Smooth muscle cell (in vitro differentiated cells): Measurements from ENCODE around the gene SLC7A6. TPM values are rescaled to one million over a fixed set of nuclear protein-coding genes. Genes with fewer than 3 reads are reported as not detected.

Experiments
- DNase-seq: peaks from one replicate; lab custom pipeline; 2025; ENCODE audit not compliant: unreplicated experiment; lab: John Stamatoyannopoulos, UW
- H2AFZ ChIP-seq: fragments of 200-600 bp; sonication (generic); 2 replicates; pipeline ENCODE4 v1.6.0; 2016; ENCODE audit warnings: antibody characterized with exemption, low read depth, mild to moderate bottlenecking
- H3F3A ChIP-seq: fragments of 200-600 bp; sonication (generic); 2 replicates; pipeline ENCODE4 v1.6.0; 2017; ENCODE audit warnings: antibody characterized with exemption, low read depth
- H3K27ac ChIP-seq: fragments of 200-600 bp; sonication (generic); 2 replicates; pipeline ENCODE4 v1.5.1; 2016; ENCODE audit warnings: low read depth, mild to moderate bottlenecking
- H3K27me3 ChIP-seq: fragments of 200-600 bp; sonication (generic); 2 replicates; pipeline ENCODE4 v1.6.1; 2016; ENCODE audit warnings: low read depth, mild to moderate bottlenecking
- H3K36me3 ChIP-seq: fragments of 200-600 bp; sonication (generic); 2 replicates; pipeline ENCODE4 v1.5.1; 2016; ENCODE audit warnings: low read depth
- H3K4me1 ChIP-seq: fragments of 200-600 bp; sonication (generic); 2 replicates; pipeline ENCODE4 v1.5.1; 2016; ENCODE audit warnings: low read depth
- H3K4me2 ChIP-seq: fragments of 200-600 bp; sonication (generic); 2 replicates; pipeline ENCODE4 v1.6.0; 2016; ENCODE audit warnings: mild to moderate bottlenecking
- H3K4me3 ChIP-seq: fragments of 200-600 bp; sonication (generic); 2 replicates; pipeline ENCODE4 v1.5.1; 2016; ENCODE audit warnings: mild to moderate bottlenecking
- H3K79me2 ChIP-seq: fragments of 200-600 bp; sonication (generic); 2 replicates; pipeline ENCODE4 v1.6.0; 2016; ENCODE audit warnings: low read depth, mild to moderate bottlenecking
- H3K9ac ChIP-seq: fragments of 200-600 bp; sonication (generic); 2 replicates; pipeline ENCODE4 v1.6.0; 2016; ENCODE audit warnings: low read depth
- H3K9me3 ChIP-seq: fragments of 200-600 bp; sonication (generic); replicated peaks from 2 replicates; pipeline ENCODE4 v1.5.1; 2016; ENCODE audit warnings: low read depth
- H4K20me1 ChIP-seq: fragments of 200-600 bp; sonication (generic); 2 replicates; pipeline ENCODE4 v1.6.0; 2016; ENCODE audit warnings: low read depth
- WGBS: methylation state at CpG from one replicate; pipeline ENCODE4 v1.1.7; 2016; ENCODE audit warnings: low lambda C conversion rate; 5-methylcytosine and 5-hydroxymethylcytosine counted together
- polyA plus RNA-seq: library from polyadenylated mRNA; unstranded; fragments of >200 nt; fragmentation: Nextera tagmentation; extraction: Ambion mirVana; gene quantifications from 2 replicates; pipeline ENCODE4 v1.2.1, GENCODE V29; 2016
- total RNA-seq: library from RNA; depleted of rRNA; stranded (reverse); fragments of >200 nt; gene quantifications from 2 replicates; pipeline ENCODE4 v1.2.3, GENCODE V29; 2014
- TF ChIP-seq, protein P1 (sequence below): fragments of 200-600 bp; sonication (generic); IDR thresholded peaks from 2 replicates; pipeline ENCODE4 v1.5.1; 2017; ENCODE audit warnings: borderline replicate concordance, mild to moderate bottlenecking, antibody characterized with exemption; ENCODE audit not compliant: insufficient read depth, poor library complexity, severe bottlenecking

SLC7A6 gene
- total and polyA plus RNA-seq, 2 experiments from 2014 or later: 11.4 to 16.5 TPM

DNA sequence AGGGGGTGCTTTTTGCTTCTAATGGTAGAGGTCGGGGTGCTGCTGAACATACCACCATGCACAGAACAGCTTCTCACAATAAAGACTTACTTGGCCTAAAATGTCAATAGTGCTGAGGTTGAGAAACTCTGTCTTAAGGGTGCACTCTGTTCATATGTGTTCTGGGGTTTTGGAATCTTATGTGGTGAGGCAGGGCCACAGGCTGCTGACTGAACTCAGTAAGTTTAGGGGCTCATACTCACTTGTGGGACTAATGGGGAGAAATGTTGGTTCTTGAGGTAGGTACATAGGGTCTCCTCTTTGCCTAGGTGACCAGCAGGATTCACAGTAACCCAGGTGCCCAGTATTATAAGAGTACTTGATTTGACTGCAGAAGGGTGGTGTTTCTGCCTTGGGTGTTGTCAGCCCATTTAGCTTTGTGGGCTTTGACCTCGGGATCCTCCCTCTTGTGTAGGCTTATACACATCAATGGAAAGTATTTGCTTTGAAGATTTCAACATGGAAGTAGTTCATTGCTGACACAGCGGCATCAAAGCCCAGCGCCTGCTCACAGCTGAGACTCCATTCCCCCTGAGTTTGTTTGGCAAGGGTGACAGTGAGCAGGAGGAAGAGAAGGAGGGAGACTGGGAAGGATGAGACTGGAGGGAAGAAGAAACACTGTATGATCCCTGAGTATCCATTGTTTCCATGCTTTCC, 17.2 kb downstream of the SLC7A6 start:
- H3K4me2 ChIP-seq: no peak overlapping the region
- no peak overlapping the region for H3K9ac ChIP-seq
- peaks cover 15% of the 10 kb centered on the region for H3K79me2 ChIP-seq
- no peaks in the 10 kb centered on the region for H3K9me3 ChIP-seq
- H3K27me3 ChIP-seq: no peaks in the 10 kb centered on the region
- H3K4me3 ChIP-seq: no peak overlapping the region
- WGBS: 97% methylated on average over 4 of the region's 4 CpGs
- H2AFZ ChIP-seq: no peak overlapping the region
- peaks cover 78% of the 10 kb centered on the region for H4K20me1 ChIP-seq
- TF ChIP-seq, protein P1, sequence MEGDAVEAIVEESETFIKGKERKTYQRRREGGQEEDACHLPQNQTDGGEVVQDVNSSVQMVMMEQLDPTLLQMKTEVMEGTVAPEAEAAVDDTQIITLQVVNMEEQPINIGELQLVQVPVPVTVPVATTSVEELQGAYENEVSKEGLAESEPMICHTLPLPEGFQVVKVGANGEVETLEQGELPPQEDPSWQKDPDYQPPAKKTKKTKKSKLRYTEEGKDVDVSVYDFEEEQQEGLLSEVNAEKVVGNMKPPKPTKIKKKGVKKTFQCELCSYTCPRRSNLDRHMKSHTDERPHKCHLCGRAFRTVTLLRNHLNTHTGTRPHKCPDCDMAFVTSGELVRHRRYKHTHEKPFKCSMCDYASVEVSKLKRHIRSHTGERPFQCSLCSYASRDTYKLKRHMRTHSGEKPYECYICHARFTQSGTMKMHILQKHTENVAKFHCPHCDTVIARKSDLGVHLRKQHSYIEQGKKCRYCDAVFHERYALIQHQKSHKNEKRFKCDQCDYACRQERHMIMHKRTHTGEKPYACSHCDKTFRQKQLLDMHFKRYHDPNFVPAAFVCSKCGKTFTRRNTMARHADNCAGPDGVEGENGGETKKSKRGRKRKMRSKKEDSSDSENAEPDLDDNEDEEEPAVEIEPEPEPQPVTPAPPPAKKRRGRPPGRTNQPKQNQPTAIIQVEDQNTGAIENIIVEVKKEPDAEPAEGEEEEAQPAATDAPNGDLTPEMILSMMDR: no peak
- H3K36me3 ChIP-seq: no peaks in the 10 kb centered on the region
- no peaks in the 10 kb centered on the region for H3F3A ChIP-seq
- no peak for DNase-seq
- no peaks in the 10 kb centered on the region for H3K4me1 ChIP-seq
- H3K27ac ChIP-seq: no peak overlapping the region

DNA sequence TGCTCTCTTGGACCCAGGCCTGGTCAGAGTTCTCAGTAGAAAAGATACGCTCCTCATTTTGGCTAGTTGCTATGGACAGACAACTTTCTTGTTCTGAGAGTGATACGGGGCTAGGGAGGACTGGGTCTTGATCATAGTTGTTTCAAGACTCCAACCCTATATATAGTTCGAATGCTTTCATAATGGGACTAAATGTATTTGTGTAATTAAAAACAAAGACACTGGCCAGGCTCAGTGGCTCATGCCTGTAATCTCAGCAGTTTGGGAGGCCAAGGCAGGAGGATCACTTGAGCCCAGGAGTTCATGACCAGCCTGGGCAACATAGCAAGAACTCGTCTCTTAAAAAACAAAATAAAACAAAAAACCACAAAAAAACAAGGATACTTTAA, 17.7 kb downstream of the SLC7A6 start:
- 98% methylated on average over 4 of the region's 4 CpGs for WGBS
- Histone ChIP-seq H3K4me3 (no peak overlapping the region), H3K27ac (no peak overlapping the region), H3K4me2 (no peak overlapping the region), H3K36me3 (no peaks in the 10 kb centered on the region), H3K27me3 (no peaks in the 10 kb centered on the region), H4K20me1 (peaks cover 78% of the 10 kb centered on the region), H3K79me2 (peaks cover 21% of the 10 kb centered on the region), H3K9me3 (no peaks in the 10 kb centered on the region), H3F3A (no peaks in the 10 kb centered on the region), H3K4me1 (no peaks in the 10 kb centered on the region), H2AFZ (no peak overlapping the region), H3K9ac (no peak overlapping the region)
- TF ChIP-seq, protein P1: no peak
- no peak for DNase-seq

DNA sequence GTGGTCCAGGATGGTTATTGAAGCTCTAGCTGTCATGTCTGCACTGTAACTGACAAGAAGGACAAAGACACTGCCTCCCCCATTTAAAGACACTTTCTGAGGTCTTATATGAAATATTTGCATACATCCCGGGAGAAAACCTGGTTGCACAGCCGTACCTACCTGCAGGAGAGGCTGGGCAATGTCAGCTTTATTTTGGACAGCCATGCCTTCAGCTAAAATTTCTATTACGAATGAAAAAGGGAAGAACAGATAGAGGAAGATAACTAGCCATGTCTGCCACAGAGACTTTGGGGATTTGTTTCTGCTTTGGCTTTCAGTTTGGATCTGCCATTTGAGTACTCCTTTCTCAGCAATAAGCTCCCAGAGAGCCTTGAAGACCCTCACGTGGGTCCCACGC, 19.0 kb downstream of the SLC7A6 start:
- TF ChIP-seq, protein P1: no peak
- no peak overlapping the region for H3K4me2 ChIP-seq
- DNase-seq: no peak
- no peak overlapping the region for H3K9ac ChIP-seq
- no peaks in the 10 kb centered on the region for H3K36me3 ChIP-seq
- WGBS: 87% methylated on average over 5 of the region's 5 CpGs
- H3K79me2 ChIP-seq: peaks cover 20% of the 10 kb centered on the region
- H2AFZ ChIP-seq: no peak overlapping the region
- H3K4me3 ChIP-seq: no peak overlapping the region
- peaks cover 87% of the 10 kb centered on the region for H4K20me1 ChIP-seq
- H3K27ac ChIP-seq: no peak overlapping the region
- H3K9me3 ChIP-seq: no peaks in the 10 kb centered on the region
- H3F3A ChIP-seq: no peaks in the 10 kb centered on the region
- no peaks in the 10 kb centered on the region for H3K4me1 ChIP-seq
- H3K27me3 ChIP-seq: no peaks in the 10 kb centered on the region

DNA sequence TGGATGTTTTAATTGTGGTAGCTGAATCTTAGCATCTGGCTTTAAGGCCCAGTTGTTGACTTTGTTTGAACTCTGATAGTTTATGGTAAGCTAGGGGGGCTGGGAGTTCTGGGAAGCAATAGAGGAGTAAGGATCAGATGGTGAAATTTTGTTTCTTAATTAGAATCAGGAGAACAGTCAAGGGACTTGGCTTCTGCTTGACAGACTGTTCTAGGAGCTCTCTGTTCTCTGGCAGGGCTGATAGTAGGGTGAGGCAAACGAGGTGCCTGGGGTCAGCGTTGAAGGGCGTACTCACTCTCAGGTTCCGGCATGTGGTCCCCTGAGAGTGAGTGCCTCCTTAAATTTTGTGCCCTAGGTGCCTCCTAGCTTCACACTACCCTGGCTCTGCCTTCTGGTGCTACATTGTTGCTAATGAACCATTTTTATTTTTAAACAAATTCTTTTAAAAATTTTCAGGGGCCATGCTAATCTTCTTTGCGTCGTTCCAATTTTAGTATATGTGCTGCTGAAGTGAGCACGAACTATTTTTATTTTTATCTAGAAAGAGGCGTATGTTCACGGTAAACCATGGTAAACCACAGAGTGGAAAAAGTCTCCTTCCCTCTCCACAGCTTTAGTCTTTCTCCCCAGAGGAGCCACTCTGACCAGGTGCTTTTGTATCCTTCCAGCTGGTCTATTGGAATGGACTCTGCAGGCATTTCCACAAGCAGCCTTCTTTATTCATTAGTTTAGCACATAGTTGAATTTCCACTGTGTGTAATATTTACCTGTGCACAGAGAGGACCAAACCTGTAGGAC, 19.7 kb downstream of the SLC7A6 start:
- H3K4me1 ChIP-seq: no peaks in the 10 kb centered on the region
- no peak overlapping the region for H3K4me2 ChIP-seq
- WGBS: 91% methylated on average over 9 of the region's 9 CpGs
- H4K20me1 ChIP-seq: peaks cover 91% of the 10 kb centered on the region
- no peaks in the 10 kb centered on the region for H3F3A ChIP-seq
- H3K27me3 ChIP-seq: no peaks in the 10 kb centered on the region
- H3K79me2 ChIP-seq: peaks cover 20% of the 10 kb centered on the region
- H3K4me3 ChIP-seq: no peak overlapping the region
- H3K36me3 ChIP-seq: no peaks in the 10 kb centered on the region
- H2AFZ ChIP-seq: no peak overlapping the region
- no peak overlapping the region for H3K27ac ChIP-seq
- H3K9ac ChIP-seq: no peak overlapping the region
- TF ChIP-seq, protein P1: no peak
- no peak for DNase-seq
- H3K9me3 ChIP-seq: no peaks in the 10 kb centered on the region
